Effector memory CD8-positive, alpha-beta T cell (primary cell): Measurements from ENCODE around the gene AGAP1.

ENCODE experiments used
- ATAC-seq: fragments of 150-1000 bp; cut with Tn5 transposase; replicated peaks from 2 replicates; pipeline ENCODE4 v1.10.0; 2021; ENCODE audit warnings: mild to moderate bottlenecking, moderate library complexity
- DNase-seq, 3 experiments: peaks; one replicate each; pipeline ENCODE4 v3.0.0; 2021
- H3K27ac Mint-ChIP-seq, 2 donors: one replicate each; pipeline ENCODE4 v1.8.0; 2022; ENCODE audit warnings: mild to moderate bottlenecking in 2 of 2, mixed read lengths in 2 of 2, moderate library complexity in 2 of 2
- H3K27me3 Mint-ChIP-seq, 2 donors: one replicate each; pipeline ENCODE4 v1.8.0; 2022; ENCODE audit warnings: mixed read lengths in 2 of 2
- H3K36me3 Mint-ChIP-seq: one replicate; pipeline ENCODE4 v1.8.0; 2022; ENCODE audit warnings: mild to moderate bottlenecking, moderate library complexity, mixed read lengths; ENCODE audit not compliant: insufficient read depth
- H3K4me1 Mint-ChIP-seq, 2 donors: one replicate each; pipeline ENCODE4 v1.8.0; 2022; ENCODE audit warnings: low read depth in 2 of 2, mixed read lengths in 2 of 2
- H3K4me3 Mint-ChIP-seq, 2 donors: one replicate each; pipeline ENCODE4 v1.8.0; 2022; ENCODE audit warnings: mild to moderate bottlenecking in 2 of 2, mixed read lengths in 2 of 2, moderate library complexity in 2 of 2
- H3K9me3 Mint-ChIP-seq, 2 donors: one replicate each; pipeline ENCODE4 v1.8.0; 2022; ENCODE audit warnings: mixed read lengths in 2 of 2

The AGAP1 gene

GRCh38 chr2:236164925-236165841 is 671.3 kb downstream of the AGAP1 start:
- no peaks in the 10 kb centered on the region for H3K9me3 Mint-ChIP-seq
- ATAC-seq: no peak

GRCh38 chr2:236165842-236166795 is 672.3 kb downstream of the AGAP1 start:
- Mint-ChIP-seq H3K27ac (no peak overlapping the region), H3K27me3 (peaks cover 55 to 69% of the 10 kb centered on the region in 2 donors), H3K4me3 (peak overlapping the region; percentile 55 to 74), H3K9me3 (no peaks in the 10 kb centered on the region), H3K36me3 (peaks cover 6% of the 10 kb centered on the region), H3K4me1 (peaks cover 4 to 17% of the 10 kb centered on the region in 2 donors)
- ATAC-seq: no peak
- DNase-seq: no peak

More at GRCh38 chr2:236164925-236165841, 671.3 kb downstream of the AGAP1 start:
- no peak overlapping the region for H3K27ac Mint-ChIP-seq
- DNase-seq: no peak
- H3K27me3 Mint-ChIP-seq: peaks cover 45 to 69% of the 10 kb centered on the region in 2 donors
- H3K4me3 Mint-ChIP-seq: peak overlapping the region in 1 of 2 donors; percentile 45
- peaks cover 6% of the 10 kb centered on the region for H3K36me3 Mint-ChIP-seq
- peaks cover 4 to 14% of the 10 kb centered on the region in 2 donors for H3K4me1 Mint-ChIP-seq

GRCh38 chr2:236166796-236167296 is 673.0 kb downstream of the AGAP1 start:
- H3K4me1 Mint-ChIP-seq: peaks cover 4 to 17% of the 10 kb centered on the region in 2 donors
- peaks cover 6% of the 10 kb centered on the region for H3K36me3 Mint-ChIP-seq
- DNase-seq: no peak
- peaks cover 52 to 69% of the 10 kb centered on the region in 2 donors for H3K27me3 Mint-ChIP-seq
- no peak for ATAC-seq
- no peaks in the 10 kb centered on the region for H3K9me3 Mint-ChIP-seq
- peak overlapping the region; percentile 55 to 74 for H3K4me3 Mint-ChIP-seq
- no peak overlapping the region for H3K27ac Mint-ChIP-seq

- H3K27ac Mint-ChIP-seq: no peak overlapping the region
- DNase-seq: no peak
- peaks cover 6% of the 10 kb centered on the region for H3K36me3 Mint-ChIP-seq
- no peak overlapping the region for H3K4me3 Mint-ChIP-seq
- H3K27me3 Mint-ChIP-seq: peaks cover 46 to 69% of the 10 kb centered on the region in 2 donors
- no peaks in the 10 kb centered on the region for H3K9me3 Mint-ChIP-seq
- H3K4me1 Mint-ChIP-seq: peaks cover 4 to 19% of the 10 kb centered on the region in 2 donors
- ATAC-seq: no peak
These were observed 673.7 kb downstream of the AGAP1 start for GRCh38 chr2:236167297-236168109.

GRCh38 chr2:236168110-236169080 is 674.6 kb downstream of the AGAP1 start, which contains the start of gene GBX2:
TSS of gene GBX2 (minus strand) at chr2:236168386. CDS start at chr2:236167971, 415 bp downstream.
- DNase-seq: no peak
- ATAC-seq: no peak
- Mint-ChIP-seq H3K27ac (no peak within 1 kb of the TSS), H3K9me3 (no peaks in the 10 kb centered on the region), H3K27me3 (peaks cover 42 to 74% of the 10 kb centered on the region in 2 donors), H3K36me3 (peaks cover 6% of the 10 kb centered on the region), H3K4me3 (no peak within 1 kb of the TSS), H3K4me1 (peaks cover 4 to 21% of the 10 kb centered on the region in 2 donors)

GRCh38 chr2:236169151-236169721 is 675.4 kb downstream of the AGAP1 start:
- H3K4me3 Mint-ChIP-seq: no peak overlapping the region

GRCh38 chr2:236169741-236170589 is 676.1 kb downstream of the AGAP1 start:
- Mint-ChIP-seq H3K36me3 (peaks cover 3% of the 10 kb centered on the region), H3K4me1 (peaks cover 4 to 24% of the 10 kb centered on the region in 2 donors), H3K27ac (no peak overlapping the region), H3K27me3 (peaks cover 52 to 83% of the 10 kb centered on the region in 2 donors), H3K9me3 (no peaks in the 10 kb centered on the region), H3K4me3 (no peak overlapping the region)
- DNase-seq (no peak), ATAC-seq (no peak)

More at GRCh38 chr2:236169151-236169721, 675.4 kb downstream of the AGAP1 start:
- DNase-seq (no peak), ATAC-seq (no peak)
- Mint-ChIP-seq H3K4me1 (peaks cover 4 to 24% of the 10 kb centered on the region in 2 donors), H3K27me3 (peaks cover 48 to 82% of the 10 kb centered on the region in 2 donors), H3K27ac (no peak overlapping the region), H3K9me3 (no peaks in the 10 kb centered on the region), H3K36me3 (peaks cover 6% of the 10 kb centered on the region)

- ATAC-seq: no peak
- no peaks in the 10 kb centered on the region for H3K9me3 Mint-ChIP-seq
- H3K36me3 Mint-ChIP-seq: no peaks in the 10 kb centered on the region
- no peak overlapping the region for H3K4me3 Mint-ChIP-seq
- H3K27me3 Mint-ChIP-seq: peaks cover 54 to 83% of the 10 kb centered on the region in 2 donors
- no peak overlapping the region for H3K27ac Mint-ChIP-seq
- peaks cover 4 to 19% of the 10 kb centered on the region in 2 donors for H3K4me1 Mint-ChIP-seq
- no peak for DNase-seq
These were observed 676.8 kb downstream of the AGAP1 start for GRCh38 chr2:236170590-236171165.

- no peaks in the 10 kb centered on the region for H3K36me3 Mint-ChIP-seq
- no peak for ATAC-seq
- H3K27ac Mint-ChIP-seq: no peak overlapping the region
- peak overlapping the region in 1 of 2 donors; percentile 23 for H3K4me3 Mint-ChIP-seq
- H3K27me3 Mint-ChIP-seq: peaks cover 53 to 83% of the 10 kb centered on the region in 2 donors
- no peaks in the 10 kb centered on the region for H3K9me3 Mint-ChIP-seq
- no peak for DNase-seq
- H3K4me1 Mint-ChIP-seq: peaks cover 3 to 15% of the 10 kb centered on the region in 2 donors
These were observed 677.4 kb downstream of the AGAP1 start for GRCh38 chr2:236171181-236171679.

- ATAC-seq (no peak), DNase-seq (no peak)
- Mint-ChIP-seq H3K4me1 (peaks cover 0 to 11% of the 10 kb centered on the region in 2 donors), H3K27me3 (peaks cover 51 to 83% of the 10 kb centered on the region in 2 donors), H3K27ac (no peak overlapping the region), H3K9me3 (no peaks in the 10 kb centered on the region), H3K4me3 (peak overlapping the region in 1 of 2 donors; percentile 23), H3K36me3 (no peaks in the 10 kb centered on the region)
These were observed 677.9 kb downstream of the AGAP1 start for GRCh38 chr2:236171680-236172254.
